GM19467 (cell line): ENCODE results near the gene EIF4G3.
"Not testable (repeated sequence)": the region's sequence is repeated elsewhere in the genome, so short reads cannot be mapped to it uniquely, and the experiment has no call there.

Experiments
- ATAC-seq: cut with Tn5 transposase; IDR thresholded peaks from one replicate; pipeline ENCODE4 v1.9.1; 2021; ENCODE audit warnings: mild to moderate bottlenecking, moderate library complexity; ENCODE audit not compliant: unreplicated experiment

EIF4G3 gene

DNA sequence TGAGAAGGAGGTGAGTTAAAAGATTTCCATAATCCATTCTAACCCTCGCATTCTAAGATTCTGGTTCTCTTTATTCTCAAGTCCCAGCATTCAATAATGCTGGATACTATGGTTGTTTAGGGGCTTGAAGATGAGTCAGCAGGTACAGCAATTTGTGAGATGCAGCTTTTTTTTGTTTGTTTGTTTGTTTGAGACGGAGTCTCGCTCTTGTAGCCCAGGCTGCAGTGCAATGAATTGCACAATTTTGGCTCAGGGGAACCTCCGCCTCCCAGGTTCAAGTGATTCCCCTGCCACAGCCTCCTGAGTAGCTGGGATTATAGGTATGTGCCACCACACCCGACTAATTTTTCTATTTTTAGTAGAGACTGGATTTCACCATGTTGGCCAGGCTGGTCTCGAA lies 23.3 kb downstream of the EIF4G3 start:
- ATAC-seq = no peak

- no peak for ATAC-seq
Observed at GRCh38 chr1:21152423-21153100, 24.1 kb downstream of the EIF4G3 start.

DNA sequence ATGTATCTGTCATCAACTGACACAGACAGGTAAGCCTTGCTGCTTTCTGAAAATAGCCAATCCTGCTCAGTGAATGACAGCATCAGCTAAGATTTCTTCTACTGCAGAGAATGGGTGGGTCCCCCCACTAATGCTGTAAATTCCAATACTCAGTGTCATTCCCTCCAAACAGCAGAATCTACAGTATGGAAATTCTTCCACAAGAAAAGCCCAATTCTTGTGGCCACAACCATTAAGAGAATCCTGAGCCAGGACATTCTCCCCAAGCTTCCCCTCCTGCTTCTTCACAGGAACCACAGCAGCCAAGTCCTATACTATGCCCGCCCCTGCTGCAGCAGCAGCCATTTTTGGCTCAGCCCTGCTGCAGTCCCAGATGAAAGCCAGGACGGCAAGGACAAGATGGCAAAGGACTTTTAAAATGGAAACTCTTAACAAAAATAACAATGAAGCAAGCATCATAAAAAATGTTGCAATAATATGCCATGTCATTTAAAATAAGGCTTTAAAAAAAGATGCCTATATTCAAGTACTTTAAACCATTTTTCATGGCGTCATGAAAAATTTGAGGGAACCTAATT lies 26.8 kb downstream of the EIF4G3 start:
- ATAC-seq = no peak

DNA sequence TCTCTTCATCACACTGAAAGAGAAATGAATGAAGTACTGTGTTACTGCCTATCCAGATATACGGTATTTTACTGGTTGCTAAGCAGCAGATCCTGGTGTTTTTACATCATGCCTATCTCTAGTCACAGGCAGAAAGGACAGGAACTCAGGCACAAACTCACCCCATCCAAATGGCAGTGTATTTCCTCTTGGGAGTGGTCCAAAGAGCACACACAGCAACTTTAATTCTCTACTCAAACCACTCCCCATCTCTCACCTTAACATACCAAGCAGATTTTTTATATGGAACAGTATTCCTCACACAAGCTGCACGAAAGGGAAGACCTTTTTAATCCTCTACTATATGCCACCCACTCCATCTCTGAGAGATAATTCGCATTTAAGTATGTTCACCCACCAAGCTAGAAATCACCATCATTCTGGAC lies 27.3 kb downstream of the EIF4G3 start:
- ATAC-seq = no peak

GRCh38 chr1:21143752-21144151 lies 32.9 kb downstream of the EIF4G3 start:
- ATAC-seq = no peak

DNA sequence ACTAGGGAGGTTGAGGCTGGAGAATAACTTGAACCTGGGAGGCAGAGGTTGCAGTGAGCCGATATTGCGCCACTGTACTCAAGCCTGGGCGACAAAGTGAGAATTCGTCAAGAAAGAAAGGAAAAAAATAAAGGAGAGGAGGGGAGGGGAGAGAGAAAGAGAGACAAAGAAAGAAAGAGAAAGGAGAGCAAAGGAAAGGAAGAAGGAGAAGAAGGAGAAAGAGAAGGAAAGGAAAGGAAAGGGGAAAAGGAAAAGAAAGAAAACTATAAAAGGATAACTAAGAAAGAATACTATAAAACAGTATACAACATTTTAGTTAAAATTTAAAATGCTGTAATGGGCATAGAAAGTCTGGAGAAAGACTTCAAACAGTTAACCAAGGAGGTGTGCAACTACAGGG lies 33.6 kb downstream of the EIF4G3 start:
- ATAC-seq = no peak

DNA sequence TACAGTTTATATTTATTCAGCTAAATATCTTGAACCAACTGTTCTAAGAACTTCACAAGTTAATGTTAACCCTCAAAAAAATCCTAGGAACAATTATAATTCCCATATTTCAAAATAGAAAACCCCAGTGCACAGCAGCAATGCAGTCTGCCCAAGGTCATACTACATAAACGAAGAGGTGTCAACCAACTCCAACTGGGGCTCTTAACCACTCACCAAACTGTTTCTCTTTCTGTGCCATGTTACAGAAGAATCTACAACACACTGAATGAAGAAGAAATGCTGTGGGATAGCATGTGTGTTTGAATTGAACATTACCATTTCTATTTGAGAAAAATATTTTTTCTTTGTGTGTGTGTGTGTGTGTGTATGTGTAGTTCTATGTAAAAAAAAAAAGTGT lies 35.7 kb downstream of the EIF4G3 start:
- no peak for ATAC-seq

GRCh38 chr1:21139601-21140000 lies 37.1 kb downstream of the EIF4G3 start:
- ATAC-seq = no peak

GRCh38 chr1:21136344-21136743 lies 40.4 kb downstream of the EIF4G3 start:
- ATAC-seq = not testable (repeated sequence)

DNA sequence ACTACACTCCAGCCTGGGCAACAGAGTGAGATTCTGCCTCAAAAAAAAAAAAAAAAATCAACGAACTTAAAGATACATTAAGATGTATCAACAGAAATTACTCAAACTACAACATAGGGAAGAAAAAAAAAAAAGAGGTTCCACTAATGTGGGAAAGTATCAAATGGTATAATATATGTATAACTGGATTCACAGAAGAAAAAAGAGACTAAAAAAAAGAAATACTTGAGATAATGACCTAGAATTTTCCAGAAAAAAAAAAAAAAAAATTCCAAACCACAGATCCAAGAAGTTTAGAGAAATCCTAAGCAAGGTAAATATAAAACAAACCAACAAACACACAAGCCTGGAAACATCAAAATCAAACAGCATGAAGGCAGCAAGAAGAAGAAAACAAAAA lies 45.5 kb downstream of the EIF4G3 start:
- no peak for ATAC-seq

GRCh38 chr1:21129407-21129806 lies 47.3 kb downstream of the EIF4G3 start:
- no peak for ATAC-seq

- ATAC-seq = no peak
Observed at GRCh38 chr1:21126324-21126723, 50.4 kb downstream of the EIF4G3 start.

DNA sequence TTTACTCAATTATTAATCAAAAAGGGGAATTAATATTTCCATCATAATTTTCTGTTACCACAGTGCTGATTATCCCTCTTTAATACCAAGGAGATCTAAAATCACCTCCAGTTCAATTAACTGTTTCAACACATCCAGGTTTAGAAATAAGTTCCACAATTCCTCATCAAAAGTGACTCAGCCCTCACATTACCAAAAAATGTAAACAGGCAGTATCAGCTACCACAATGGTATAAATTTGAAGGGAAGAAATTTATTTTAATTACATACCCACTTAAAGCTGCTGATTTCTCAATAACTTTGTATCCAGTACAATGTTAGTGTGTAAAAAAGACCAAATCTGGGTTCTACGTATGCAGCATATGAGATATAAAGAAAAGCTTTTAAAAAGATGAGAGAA lies 51.9 kb downstream of the EIF4G3 start:
- no peak for ATAC-seq

DNA sequence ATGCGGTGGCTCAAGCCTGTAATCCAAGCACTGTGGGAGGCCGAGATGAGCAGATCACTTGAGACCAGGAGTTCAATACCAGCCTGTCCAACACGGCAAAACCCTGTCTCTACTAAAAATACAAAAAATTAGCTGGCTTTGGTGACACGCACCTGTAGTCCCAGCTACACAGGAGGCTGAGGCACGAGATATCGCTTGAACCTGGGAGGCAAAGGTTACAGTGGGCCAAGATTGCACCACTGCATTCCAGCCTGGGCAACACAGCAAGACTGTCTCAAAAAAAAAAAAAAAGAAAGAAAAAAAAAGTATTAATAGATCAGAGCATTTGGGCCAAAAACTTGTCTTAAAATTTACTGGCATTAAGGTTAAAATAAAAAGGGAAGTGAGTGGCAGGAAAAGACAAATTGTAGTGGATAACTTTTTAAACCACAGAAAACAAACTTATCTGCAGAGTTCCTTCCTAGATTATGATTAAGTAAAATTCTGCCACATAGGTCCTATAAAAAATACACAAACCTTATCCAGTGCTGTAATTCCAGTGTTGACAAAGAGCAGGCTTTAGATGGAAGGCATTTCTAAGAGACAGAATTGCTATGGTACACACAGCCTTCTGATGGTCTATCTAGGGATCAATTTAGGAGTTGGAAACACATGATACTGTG lies 53.3 kb downstream of the EIF4G3 start:
- ATAC-seq = no peak

- ATAC-seq = no peak
Observed at GRCh38 chr1:21121764-21122471, 54.8 kb downstream of the EIF4G3 start.

DNA sequence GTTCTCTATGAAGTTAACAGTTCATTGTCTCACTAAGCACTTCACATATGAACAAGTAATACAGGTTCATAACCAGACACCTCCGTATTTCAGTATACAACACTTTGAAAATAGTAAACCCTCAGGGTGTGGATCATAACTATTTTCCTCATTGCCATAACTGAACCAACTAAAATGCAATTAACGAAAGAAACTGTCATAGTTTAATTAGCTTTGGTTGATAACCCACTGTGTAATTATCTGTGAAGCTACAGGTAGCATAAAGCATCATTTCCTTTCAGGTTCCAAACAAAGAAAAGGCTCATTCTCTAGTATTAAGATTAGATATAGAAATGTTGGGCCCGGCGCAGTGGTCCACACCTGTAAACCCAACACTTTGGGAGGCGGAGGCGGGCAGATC lies 58.5 kb downstream of the EIF4G3 start:
- ATAC-seq = no peak

DNA sequence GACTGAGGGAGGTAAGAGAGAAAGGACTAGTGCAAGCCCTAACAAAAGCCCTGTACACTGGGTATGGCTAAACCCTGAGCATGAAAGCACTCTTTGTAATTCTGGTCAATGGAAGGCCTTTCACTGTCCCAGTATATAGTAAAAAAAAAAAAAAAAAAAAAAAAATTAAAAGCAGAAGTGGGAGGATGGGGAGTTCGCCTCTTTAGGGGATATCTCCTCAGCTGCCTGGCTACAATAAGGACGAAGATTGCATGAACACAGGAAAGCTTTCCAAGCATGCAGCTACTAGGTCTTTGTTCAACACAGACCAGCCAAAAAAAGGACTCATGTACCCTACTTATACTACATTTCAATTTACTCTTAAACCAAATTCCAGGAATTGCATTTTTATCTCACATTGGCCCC lies 59.1 kb downstream of the EIF4G3 start:
- no peak for ATAC-seq

GRCh38 chr1:21117159-21117558 lies 59.5 kb downstream of the EIF4G3 start:
- no peak for ATAC-seq

- no peak for ATAC-seq
Observed at GRCh38 chr1:21115098-21115760, 61.5 kb downstream of the EIF4G3 start.

DNA sequence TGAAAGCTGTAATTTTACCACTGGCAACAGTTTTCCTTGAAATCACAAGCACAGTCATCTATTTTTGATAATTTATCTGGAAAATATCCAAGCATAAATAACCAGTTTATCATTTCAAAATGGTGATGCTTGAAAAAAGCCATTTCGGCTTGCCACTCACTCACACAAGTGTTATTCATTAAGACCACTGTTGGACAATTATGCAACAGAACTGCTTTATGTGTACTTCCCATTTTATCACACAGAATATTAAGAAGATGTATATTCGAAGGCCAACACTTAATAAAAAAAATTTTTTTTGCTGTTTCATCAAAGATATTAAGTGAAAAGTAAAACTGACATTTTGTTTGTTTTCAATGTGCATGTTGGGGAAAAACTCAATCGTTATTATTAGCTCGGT lies 62.3 kb downstream of the EIF4G3 start:
- ATAC-seq = no peak

- no peak for ATAC-seq
Observed at GRCh38 chr1:21110163-21110562, 66.5 kb downstream of the EIF4G3 start.
